ENCODE data around the gene SELENOH. TPM values are rescaled to one million over a fixed set of nuclear protein-coding genes. Genes with fewer than 3 reads are reported as not detected.

The SELENOH gene
- total and polyA plus RNA-seq, 9 of the 15 experiments (the other 6 are each of a cell fraction or from before 2014, with no cell fraction given) = 16.6 to 299 (median 118) TPM

GRCh38 chr11:57775491-57775890, 34.2 kb downstream of the SELENOH start (continued):
- no peak for TF ChIP-seq ARID3B (CRISPR knock-in tag; IDR thresholded peaks at IDR 0.05; ENCODE audit: borderline replicate concordance)
- TF ChIP-seq CCAR2 (IDR thresholded peaks at IDR 0.05; ENCODE audit: low read depth, low read length) = no peak
- TF ChIP-seq ETV6 (IDR thresholded peaks at IDR 0.05; ENCODE audit: borderline replicate concordance in 1 of 2, low read depth in 2 of 2, low read length in 1 of 2) = peak in 1 of 2 experiments; percentile 58; a peak in 1 of 4 replicates
- TF ChIP-seq ETV6 (CRISPR knock-in tag; IDR thresholded peaks at IDR 0.05; ENCODE audit: borderline replicate concordance) = no peak
- no peak for TF ChIP-seq DNMT1 (IDR thresholded peaks at IDR 0.05)
- no peak for TF ChIP-seq GATAD2A (IDR thresholded peaks at IDR 0.05)

GRCh38 chr11:57776031-57776521, 34.8 kb downstream of the SELENOH start:
- in situ Hi-C loops (cut with MboI) = no loop called here
- peaks cover 95% of the 10 kb centered on the region for H3K79me2 ChIP-seq (ENCODE audit: control insufficient read depth, insufficient read depth, low read length)
- TF ChIP-seq CLOCK (CRISPR knock-in tag; IDR thresholded peaks at IDR 0.05; ENCODE audit: borderline replicate concordance) (no peak), FOSL1 (tag; conservative IDR thresholded peaks at IDR 0.05) (no peak), ZBTB9 (CRISPR knock-in tag; IDR thresholded peaks at IDR 0.05) (no peak), DIDO1 (tag; IDR thresholded peaks at IDR 0.05; ENCODE audit: low read depth) (no peak), ID3 (CRISPR knock-in tag; IDR thresholded peaks at IDR 0.05) (no peak), ID3 (tag; IDR thresholded peaks at IDR 0.05) (no peak), ARID3B (CRISPR knock-in tag; IDR thresholded peaks at IDR 0.05; ENCODE audit: borderline replicate concordance) (no peak)

More at GRCh38 chr11:57776031-57776521, 34.8 kb downstream of the SELENOH start:
- no peak for DNase-seq (ENCODE audit: extremely low read depth in 1 of 4, low spot score in 3 of 4)
- no peak for FAIRE-seq
- H3K4me2 ChIP-seq (ENCODE audit: insufficient read depth, low read length) = no peak overlapping the region
- no peak overlapping the region for H3K9ac ChIP-seq (ENCODE audit: insufficient read depth in 1 of 2, low read depth in 2 of 2, low read length in 2 of 2)
- ChIA-PET CTCF (ENCODE audit: low intra/inter-chr PET ratio) (no interaction called here), POLR2A (interaction anchor here (0.6 to 9.4 kb wide), 4 partner anchors 9 to 1937 kb away, joined by 3 to 88 read pairs (median 4); partner anchors contain the start of gene CTNND1)
- no peaks in the 10 kb centered on the region for H3K27me3 ChIP-seq (ENCODE audit: control insufficient read depth in 2 of 2, insufficient read depth in 2 of 2, low read length in 2 of 2)
- 85% methylated on average over 3 of the region's 3 CpGs for WGBS (ENCODE audit: insufficient coverage, low coverage, missing lambda C conversion rate)
- H3K27ac ChIP-seq (ENCODE audit: extremely low read depth, low read depth, low read length) = no peak overlapping the region
- H3K9me1 ChIP-seq (ENCODE audit: control insufficient read depth, insufficient read depth, low read length) = no peaks in the 10 kb centered on the region
- ATAC-seq = no peak
- peaks cover 7% of the 10 kb centered on the region; the same call in 1 of the 3 replicates for H3K36me3 ChIP-seq (ENCODE audit: control insufficient read depth, insufficient read depth, low read length)
- no peak overlapping the region for H3K4me3 ChIP-seq
- H4K20me1 ChIP-seq (replicated peaks; ENCODE audit: control insufficient read depth, insufficient read depth, low read length) = peaks cover 60% of the 10 kb centered on the region
- BruUV-seq (replicated peaks) = no TSS peak
- H3K9me3 ChIP-seq (replicated peaks; ENCODE audit: control insufficient read depth, insufficient read depth, low read depth, low read length) = no peaks in the 10 kb centered on the region
- H3K4me1 ChIP-seq (replicated peaks in 1 of 2; ENCODE audit: control insufficient read depth in 2 of 2, insufficient read depth in 2 of 2, low read length in 2 of 2) = peaks cover 20 to 56% of the 10 kb centered on the region in 2 experiments
- intact Hi-C loops (cut with micrococcal nuclease) = no loop called here
- no peak overlapping the region for H2AFZ ChIP-seq (ENCODE audit: low read depth, low read length)

Measured in K562 (cell line).